HG03135 (cell line): ENCODE measurements around the gene UQCRH.
"Not testable (repeated sequence)": the region's sequence is repeated elsewhere in the genome, so short reads cannot be mapped to it uniquely, and the experiment has no call there.

Experiments
- ATAC-seq: cut with Tn5 transposase; IDR thresholded peaks from one replicate; pipeline ENCODE4 v1.9.1; 2021; ENCODE audit warnings: mild to moderate bottlenecking, moderate library complexity; ENCODE audit not compliant: unreplicated experiment

The UQCRH gene

DNA sequence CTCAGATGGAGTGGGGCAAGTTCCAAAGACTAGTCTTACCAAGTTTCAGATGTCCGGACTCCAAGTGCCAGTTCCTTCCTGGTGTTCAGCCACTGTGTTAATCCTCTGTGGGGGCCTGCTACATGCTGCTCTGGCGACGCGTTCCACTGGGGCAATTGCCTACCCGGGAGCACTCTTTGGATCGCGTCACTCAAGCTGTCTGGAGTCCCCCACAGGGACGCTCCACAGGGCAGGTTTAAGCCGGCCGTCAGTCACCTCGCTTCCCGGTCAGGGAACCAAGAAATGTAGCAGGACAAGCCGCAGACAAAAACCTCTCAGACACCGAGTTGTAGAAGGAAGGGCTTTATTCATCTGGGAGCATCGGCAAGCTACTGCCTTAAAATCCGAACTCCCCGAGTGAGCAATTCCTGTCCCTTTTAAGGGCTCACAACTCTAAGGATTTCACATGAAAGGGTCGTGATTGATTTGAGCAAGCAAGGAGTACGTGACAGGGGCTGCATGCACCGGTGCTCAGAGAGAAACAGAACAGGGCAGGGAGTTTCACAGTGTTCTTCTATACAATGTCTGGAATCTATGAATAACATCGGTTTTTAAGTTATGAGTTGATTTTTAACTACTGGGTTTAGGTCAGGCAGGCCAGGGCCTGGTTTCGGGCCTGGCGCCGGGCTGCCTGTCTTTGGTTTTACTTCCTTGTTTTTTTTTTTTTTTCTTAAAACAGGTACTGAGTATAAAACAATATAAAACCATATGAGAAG is 28.5 kb downstream of the UQCRH start:
- ATAC-seq, result peak; percentile 45

DNA sequence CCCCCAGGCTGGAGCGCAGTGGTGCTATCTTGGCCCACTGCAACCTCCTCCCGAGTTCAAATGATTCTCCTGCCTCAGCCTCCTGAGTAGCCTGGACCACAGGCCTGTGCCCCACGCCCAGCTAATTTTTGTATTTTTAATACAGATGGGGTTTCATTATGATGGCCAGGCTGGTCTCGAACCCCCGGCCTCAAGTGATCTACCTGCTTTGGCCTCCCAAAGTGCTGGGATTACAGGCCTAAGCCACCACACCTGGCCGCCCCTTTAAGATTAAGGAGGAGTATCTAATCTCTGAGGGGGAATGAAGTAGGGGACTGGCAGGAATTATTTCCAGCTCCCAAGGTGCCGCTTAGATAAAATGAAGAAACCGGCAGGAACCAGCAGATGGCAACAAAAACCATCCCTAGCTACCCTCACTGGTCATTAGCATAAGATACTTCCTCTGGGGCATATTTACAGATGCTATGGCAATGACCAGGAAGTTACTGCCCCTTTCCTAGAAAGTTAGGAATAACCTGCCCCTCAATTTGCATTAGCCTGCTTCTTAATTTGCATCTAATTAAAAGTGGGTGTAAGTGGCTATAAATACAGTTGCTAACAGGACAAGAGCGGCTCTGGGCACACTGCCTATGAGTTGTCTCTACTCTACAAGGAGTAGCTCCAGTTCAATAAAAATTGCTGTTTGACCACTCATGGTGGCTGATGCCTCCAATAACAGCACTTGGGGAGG is 30.0 kb downstream of the UQCRH start:
- no peak for ATAC-seq

DNA sequence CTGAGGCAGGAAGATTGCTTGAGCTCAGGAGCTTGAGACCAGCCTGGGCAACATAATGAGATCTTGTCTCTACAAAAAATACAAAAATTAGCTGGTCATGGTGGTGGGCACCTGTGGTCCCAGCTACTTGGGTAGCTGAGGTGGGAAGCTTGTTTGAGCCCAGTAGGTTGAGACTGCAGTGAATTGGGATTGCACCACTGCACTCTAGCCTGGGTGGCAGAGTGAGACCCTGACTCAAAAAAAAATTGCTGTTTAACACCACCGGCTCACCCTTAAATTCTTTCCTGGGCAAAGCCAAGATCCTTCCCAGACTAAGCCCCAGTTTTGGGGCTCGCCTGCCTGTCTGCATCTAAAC is 30.5 kb downstream of the UQCRH start:
- no peak for ATAC-seq

DNA sequence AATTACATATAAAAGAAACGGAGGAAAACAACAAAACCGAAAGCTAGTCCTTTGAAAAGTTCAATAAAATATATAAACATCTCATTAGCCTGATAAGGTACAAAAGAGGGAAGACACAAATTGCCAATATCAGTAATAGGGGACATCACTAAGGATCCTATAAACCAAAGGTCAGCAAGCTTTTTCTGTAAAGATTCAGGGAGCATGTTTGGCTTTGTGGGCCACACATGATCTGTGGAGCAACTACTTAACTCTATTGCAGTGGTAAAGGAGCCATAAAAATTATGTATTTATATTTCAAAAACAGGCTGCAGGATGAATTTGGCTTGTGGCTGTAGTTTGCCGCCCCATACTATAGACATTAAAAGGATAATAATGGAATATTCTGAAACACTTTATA is 31.6 kb downstream of the UQCRH start:
- ATAC-seq, result no peak

DNA sequence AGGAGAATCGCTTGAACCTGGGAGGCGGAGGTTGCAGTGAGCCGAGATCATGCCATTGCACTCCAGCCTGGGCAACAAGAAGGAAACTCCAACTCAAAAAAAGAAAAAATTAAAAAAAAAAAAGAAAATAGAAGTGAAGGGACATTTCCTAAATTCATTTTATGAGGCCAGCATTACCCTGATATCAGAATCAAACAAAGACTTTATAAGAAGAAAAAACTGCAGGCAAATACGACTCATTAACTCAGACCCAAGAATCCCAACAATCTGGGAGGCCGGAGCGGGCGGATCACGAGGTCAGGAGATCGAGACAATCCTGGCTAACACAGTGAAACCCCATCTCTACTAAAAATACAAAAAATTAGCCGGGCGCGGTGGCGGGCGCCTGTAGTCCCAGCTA is 33.9 kb downstream of the UQCRH start:
- not testable (repeated sequence) for ATAC-seq

DNA sequence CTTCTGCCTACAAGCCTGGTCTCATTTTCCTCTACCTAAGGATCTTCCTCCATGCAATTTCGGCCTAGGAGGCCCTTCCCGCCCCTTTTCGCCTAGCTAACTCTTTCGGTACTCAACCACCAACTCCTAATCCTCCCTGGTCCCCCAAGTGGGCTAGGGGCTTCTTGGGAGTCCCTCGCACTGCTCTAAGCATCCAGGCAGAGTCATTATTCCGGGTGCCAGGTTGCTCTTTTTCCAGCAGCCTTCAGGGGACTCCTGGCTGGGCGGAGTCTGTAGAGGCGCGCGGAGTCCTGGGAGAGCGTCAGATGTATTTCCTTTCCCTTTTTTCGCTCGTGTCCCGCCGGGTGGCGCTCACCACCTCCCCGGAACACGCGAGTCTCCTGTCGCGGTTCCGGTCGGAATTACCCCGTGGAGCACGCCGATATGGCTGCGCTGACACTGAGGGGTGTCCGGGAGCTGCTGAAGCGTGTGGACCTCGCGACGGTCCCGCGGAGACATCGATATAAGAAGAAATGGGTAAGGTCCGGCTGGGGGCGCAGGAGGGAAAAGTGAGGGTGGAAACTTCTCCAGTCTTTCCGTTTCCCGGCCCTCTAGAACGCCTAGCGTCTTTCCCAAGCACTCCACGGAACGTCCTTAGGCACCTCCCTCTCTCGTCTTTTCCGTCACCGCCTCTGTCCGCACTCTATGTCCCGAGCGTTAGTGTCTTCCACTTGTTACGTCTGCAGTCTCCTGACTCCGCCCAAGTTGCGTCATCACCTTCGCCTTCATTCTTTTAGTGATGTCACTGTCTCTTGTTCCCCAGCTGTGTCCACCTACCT is 37.1 kb downstream of the UQCRH start, which contains the start of gene NSUN4:
TSS of gene NSUN4 (plus strand) at position 404 of the 818 bp plus-strand sequence. CDS start at position 424, 20 bp downstream.
- peak; percentile 82 for ATAC-seq

DNA sequence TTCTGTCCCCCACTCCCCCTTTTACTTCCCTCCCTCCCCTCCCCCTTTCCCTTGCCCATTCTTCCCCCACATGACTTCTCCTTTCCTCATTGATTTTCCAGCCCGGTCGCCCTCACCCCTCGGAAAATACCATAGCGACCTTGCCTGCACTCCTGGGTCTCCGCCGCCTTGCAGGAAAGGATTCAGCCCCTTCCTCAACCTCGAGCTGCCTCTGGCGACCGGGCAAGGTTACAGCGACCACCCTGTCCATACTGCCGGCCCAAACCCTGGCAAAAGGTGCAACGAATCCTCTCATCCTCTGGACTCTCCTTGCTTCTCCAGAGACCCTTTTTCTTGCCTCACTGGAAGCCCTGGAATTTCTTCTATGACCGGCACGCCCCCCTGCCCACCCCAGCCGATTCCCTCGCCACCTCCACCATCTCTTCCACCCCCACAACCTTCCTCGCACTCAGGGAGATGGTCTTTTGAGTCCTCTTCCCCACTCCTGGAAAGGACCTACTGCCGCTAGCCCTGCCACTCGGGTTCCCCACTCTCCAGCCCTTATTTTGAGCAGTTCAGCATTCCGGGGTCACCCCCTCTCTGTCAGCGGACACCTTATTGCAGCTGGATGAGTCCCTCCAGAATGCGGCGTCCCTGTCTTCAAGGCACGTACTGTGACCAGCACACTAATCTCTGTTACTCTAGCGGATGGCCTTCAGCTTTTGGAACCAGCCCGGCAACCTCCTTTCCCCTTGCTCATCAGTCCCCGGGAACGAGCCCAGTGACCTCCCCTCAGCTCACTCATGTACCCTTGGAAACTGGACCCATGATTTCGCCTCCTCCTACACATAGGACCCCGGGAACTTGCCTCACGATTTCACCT is 38.0 kb downstream of the UQCRH start:
- ATAC-seq, result no peak

DNA sequence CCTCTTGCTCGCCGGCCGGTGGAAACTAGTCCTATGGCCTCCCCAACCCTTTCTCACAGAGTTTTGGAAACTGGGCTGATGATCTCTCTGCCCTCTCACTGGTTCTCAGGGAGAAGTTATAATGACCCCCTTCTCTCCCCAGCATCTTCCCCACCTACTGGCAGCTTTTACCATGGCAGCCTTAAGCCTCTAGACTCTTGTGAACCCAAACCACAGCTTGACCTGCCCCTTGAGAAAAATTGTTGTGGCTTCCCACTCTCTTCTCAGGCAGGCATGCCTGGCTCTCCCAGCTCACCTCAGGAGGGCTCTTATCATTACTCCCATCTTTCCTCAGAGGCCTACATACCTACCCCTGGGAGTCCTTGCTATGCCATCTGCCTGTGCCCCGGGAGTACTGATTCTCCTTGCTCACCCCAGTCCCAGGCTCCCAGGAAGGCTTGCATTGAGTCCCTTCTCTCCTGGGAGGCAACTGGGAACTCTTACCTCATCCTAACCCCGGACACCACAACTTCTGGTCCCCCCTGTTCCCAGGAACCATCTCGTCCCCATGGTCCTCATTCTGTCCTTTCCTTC is 38.7 kb downstream of the UQCRH start:
- ATAC-seq, result no peak

DNA sequence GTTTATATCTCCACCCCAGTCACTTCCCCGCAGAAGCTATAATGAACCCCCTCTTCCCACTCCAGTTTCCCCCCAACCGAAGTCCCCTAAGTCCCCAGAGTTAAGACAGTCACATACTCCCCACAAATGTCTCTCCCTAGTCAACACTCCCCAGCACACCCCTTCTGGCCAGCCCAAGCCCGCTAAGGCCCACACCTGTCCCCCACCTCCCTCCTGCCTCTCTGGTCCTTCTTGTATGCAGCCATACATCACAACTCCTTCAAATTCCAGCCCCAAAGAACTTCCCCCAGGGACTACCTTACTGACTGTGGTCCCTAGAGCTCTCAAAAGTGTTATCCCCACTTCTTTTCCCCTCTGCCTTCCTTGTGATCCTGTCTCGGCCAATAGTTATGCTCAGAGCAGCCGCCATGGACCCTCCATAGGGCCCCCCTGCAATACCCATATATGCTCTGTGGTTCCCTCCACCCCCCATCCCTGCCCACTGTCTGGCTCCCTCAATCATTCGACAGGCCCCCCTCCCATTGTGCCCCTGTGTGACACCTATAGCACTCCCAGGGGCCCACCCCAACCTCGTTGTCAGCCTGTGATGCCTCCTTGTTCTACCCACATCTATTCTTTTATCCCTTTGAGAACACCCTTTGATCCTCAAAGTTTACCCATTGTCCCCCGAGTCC is 39.3 kb downstream of the UQCRH start:
- ATAC-seq, result no peak

DNA sequence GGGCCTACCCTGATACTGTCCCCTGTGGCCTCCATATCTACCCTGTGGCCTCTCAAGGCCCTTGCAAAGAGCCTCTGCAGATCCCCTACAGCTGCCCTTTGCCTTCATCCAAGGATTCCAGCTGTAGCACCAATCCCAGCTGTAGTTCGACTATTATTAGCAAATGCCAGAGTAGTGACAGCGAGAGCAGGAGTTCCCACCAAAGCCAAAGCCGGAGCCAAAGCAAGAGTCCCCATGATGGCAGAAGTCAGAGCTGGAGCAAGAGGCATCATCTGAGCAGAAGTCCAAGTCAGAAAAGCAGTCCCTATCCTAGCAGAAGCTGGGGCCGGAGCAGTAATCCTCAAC is 39.8 kb downstream of the UQCRH start:
- ATAC-seq, result no peak

DNA sequence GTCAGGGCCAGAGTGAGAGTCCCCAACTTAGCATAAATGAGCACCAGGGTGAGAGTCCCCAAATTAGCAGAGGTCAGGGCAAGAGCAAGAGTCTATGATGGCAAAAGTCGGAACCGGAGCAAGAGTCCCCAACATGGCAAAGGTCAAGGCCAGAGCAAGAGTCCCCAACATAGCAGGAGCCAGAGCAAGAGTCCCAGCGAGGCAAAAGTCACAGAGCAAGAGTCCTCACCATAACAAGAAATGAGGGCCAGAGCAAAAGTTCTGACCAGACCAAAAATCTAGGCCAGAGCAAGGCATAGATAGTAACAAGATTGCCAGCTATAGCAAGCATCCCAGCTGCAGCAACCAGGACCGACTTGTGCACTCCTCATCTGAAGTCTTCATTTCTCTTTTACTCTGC is 40.2 kb downstream of the UQCRH start:
- ATAC-seq, result no peak

DNA sequence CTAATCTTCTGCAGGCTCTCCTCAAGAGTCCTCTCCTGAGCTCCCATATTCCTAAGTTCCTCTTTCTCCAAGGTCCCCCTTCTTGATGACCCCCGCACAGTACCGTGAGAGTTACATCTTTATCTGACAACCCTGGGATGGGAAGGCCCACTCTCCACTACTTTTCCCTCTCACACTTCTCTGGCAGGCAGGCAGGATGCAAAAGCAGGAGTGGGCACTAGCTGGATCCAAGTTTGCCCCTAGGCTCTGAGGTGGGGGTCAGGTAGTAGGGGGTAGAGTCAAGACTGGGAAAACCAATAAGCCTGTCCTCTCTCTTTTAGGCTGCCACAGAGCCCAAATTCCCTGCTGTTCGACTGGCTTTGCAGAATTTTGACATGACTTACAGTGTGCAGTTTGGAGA is 41.0 kb downstream of the UQCRH start:
- no peak for ATAC-seq

DNA sequence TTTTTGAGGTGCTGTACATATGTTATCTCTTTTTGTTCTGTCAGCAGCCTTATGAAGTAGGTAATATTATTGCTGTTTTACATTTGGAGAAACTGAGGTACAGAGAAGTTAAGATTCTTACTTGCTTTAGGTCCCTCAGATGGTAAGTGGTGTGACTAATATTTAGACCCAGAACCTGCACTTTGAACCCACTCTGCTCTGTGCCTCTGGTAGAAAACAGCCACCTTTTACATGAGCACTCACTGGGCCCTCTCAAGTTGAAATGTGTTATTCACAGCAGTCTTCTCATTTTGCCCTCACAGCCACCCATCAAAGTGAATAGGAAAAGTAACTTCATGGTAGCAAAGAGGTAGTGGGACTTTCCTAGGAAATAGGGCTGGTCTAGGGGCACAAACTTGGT is 41.8 kb downstream of the UQCRH start:
- no peak for ATAC-seq

DNA sequence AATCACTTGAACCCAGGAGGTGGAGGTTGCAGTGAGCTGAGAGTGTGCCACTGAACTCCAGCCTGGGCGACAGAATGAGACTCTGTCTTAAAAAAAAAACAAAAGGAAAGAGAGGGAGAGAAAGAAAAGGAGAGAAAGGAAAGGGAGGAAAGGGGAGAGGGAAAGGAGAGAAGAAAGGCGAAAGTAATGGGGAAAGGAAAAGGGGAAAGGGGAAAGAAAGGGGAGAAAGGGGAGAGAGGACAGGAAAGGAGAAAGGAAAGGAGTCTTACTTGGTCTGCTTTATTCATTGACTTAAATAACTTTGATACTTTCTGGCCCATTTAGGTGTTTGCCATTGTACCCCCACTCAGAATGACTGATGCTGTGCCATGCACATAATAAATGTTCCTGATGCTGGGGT is 48.9 kb downstream of the UQCRH start:
- ATAC-seq, result no peak

DNA sequence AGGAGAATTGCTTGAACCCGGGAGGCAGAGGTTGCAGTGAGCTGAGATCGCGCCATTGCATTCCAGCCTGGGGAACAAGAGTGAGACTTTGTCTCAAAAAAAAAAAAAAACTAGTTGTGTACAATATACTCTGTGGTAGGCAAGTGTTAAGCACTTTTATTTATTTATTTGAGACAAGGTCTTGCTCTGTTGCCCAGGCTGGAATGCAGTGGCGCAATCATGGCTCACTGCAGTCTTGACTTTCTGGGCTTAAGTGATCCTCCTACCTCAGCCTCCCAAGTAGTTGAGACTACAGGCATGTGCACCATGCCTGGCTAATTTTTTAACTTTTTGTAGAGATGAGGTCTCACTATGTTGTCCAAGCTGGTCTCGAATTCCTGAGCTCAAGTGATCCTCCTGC is 52.4 kb downstream of the UQCRH start:
- ATAC-seq, result not testable (repeated sequence)

DNA sequence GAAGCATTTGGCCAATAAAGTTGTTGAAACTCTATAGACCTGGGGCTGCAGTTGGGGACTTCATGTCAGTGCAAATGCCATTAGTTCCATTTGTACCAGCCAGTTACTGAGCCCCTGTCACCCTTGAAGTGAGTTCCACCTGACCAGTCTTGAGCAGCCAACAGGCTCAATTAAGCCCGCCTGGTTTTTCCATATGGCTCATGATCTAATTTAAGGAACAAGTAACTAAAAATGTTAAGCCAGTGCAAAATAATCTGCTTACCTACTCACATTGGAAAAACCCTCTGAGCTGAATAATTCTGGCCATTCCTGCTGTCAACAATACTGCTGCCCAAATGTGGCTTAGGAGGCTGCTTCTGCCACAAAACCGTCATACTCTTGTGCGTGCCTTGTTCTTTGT is 58.7 kb downstream of the UQCRH start:
- ATAC-seq, result no peak

DNA sequence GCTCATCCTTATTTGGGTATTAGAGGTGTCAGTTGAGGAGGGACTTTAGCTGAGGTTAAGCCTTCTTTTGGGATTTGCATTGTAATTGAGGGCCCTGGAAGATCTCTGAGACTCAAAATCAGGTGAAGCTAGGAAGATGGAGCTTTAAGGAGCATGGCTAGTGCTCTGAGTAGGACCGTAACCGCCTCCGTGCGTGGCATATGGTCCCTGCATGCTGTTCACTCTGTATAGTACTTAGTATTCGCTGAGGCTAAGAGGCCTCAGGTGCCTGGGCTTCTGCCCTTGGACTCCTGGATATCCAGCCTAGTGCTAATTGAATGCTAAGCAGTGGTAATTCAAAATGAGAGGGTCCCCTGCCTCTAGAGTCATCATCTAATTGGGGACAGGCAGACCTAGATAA is 59.6 kb downstream of the UQCRH start:
- ATAC-seq, result no peak

DNA sequence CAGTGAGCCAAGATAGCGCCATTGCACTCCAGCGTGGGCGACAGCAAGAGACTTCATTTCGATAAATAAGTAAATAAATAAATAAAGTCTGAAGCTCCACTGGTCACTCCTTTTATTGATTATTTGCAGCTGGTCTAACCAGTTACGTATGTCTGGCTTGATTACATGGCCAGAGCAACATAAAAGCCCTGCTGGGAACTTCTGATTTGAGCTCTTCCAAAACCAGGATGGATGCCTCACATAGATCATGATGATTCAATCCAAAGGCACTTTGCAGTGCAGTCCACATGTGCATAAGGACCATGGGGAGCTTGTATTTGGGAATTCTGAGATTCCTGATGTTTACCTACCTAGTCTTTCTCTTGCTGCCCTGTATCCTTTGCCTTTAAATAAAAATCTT is 61.1 kb downstream of the UQCRH start:
- no peak for ATAC-seq

DNA sequence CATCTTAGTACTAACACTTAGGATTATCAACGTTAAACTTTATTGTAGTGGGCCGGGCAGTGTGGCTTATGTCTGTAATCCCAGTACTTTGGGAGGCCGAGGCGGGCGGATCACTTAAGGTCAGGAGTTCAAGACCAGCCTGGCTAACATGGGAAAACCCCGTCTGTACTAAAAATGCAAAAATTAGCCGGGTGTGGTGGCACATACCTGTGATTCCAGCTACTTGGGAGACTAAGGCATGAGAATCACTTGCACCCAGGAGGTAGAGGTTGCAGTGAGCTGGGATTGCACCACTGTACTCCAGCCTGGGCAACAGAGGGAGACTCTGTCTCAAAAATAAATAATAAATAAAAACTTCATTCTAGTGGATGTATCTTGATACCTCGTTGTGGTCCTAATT is 62.3 kb downstream of the UQCRH start:
- not testable (repeated sequence) for ATAC-seq
